Muscle of back (tissue), 11 donors: ENCODE measurements around the gene CLTCL1. TPM values are rescaled to one million over a fixed set of nuclear protein-coding genes. Genes with fewer than 3 reads are reported as not detected.

Experiments
- DNase-seq, 3 donors: peaks; one replicate each; pipeline versions ENCODE4 v3.0.0 to v3.0.0-alpha.2; 2013
- polyA plus RNA-seq, 10 donors: library from polyadenylated mRNA; unstranded; fragments of 120-200 nt; gene quantifications; one replicate each; pipeline ENCODE4 v1.2.1, GENCODE V29; 2013; ENCODE audit not compliant: insufficient read length in 10 of 10

CLTCL1 gene
- polyA plus RNA-seq, 10 donors: 11.6 to 27.6 (median 18.6) TPM

GRCh38 chr22:19150482-19151328 lies 140.8 kb downstream of the CLTCL1 start:
- DNase-seq: no peak

DNA sequence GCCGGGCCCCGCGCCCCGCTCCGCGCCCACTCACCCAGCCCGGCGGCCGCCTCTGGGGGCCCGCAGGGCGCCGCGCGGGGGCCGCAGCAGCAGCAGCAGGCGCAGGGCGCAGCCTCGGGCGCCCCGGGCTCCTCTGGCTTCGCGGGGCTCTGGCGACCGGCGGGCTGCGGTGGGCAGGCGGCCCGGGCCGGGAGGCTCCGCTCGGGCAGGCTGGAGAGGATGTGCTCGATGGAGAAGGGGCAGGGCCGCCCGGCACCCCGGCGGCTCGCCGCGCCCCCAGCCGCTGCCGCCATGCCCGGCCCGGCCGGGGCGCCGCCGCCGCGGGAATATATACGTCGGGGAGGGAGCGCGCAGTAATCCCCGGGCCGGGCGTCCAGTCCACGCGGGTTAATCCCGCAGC lies 141.5 kb downstream of the CLTCL1 start, which contains the start of gene GSC2:
Gene GSC2, minus strand, starts transcription at position 302 of the 400 bp plus-strand sequence. Its CDS starts 9 bp downstream, at position 293.
- DNase-seq: no peak

DNA sequence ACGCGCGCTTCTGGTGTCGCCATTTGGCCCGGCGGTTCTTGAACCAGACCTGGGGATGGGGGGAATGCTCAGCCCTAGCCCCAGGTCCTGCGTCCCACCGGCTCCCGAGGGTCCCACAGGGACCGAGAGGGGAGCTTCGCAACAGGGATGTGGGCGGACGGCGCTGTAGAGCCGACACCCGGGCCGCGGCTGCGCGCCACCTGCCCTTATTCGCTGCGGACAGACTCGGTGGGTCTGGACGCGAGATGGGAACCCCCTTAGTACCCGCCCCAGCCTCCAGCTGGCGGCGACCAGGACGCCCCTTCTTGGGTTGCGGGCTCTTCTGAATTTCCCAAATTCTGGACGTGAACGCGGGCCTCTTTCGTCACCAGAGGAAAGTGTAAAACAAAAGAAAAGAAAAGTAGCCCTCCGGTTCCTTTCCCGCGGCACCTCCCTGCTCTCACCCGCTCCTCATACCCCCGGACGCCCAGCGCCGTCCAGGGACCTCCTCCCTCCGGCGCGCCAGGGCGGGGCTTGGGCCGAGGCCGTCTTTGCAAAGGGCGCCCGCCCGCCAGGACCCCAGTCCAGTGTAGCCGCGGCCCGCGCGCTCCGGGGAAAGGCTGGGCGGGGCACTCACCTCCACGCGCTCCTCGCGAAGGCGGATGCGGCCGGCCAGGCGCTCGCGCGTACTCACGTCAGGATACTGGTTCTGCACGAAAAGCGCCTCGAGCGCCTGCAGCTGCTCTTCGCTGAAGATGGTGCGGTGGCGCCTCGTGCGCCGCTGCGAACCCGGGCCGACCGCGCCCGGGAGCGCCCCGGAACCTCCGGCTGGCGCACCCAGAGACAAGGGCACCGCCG lies 142.3 kb downstream of the CLTCL1 start:
- DNase-seq: no peak

DNA sequence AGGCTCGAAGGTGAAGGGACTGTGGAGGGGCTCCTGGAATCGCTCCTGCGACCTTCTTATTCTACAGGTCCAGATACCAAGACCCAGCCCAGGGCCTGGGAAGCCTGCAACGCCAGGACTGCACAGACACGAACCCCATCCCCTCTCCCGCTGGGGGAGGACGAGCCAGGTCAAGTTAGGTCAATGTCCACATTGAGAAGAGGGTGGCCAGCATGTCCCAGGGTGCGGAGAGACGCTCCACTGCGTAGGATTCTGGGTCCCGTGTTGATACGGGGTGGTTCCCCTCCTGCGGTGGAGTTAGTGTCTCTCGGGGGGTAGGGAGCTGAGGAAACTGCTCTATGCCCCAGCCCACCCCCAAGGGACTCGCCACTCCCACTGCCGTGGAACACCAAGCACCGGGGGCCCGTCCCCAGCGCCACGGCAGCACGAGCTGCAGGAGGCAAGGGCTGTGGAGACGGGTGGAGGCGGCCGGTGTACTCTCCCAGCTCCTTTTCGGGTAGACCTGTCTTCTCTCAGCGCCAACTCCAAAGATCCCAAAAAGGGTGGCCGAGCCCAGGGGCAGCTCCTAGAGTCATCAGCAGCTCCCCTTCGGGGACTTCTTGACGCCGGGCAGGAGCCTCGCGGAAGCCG lies 143.0 kb downstream of the CLTCL1 start:
- DNase-seq: no peak

DNA sequence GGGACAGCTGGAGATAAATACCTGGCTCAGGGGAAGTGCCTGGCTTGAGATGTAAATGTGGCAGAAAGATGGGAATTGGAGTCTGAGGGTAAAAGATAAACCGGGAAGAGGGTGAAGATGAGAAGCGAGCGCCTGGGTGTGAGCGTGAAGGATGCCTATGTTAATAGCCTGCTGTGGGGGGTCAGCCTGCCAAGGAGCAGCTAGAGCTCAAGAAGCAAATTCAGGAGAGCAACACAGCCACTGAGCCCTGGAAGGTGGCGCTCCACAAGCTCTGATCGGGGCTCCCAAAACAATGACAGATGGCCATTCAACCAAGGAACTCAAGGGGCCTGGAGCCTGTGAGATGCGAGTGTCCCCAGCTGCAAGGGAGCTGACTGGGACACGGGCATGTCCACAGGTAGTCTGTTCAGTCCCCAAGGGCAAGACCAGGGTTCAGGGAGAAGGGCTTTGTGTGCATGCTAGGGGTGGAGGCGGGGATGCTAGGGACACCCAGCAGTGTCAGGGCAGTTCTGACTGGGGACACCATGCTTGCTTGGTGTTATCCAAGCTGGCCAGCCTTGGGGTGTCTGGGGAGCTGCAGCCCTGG lies 144.2 kb downstream of the CLTCL1 start:
- DNase-seq: no peak

DNA sequence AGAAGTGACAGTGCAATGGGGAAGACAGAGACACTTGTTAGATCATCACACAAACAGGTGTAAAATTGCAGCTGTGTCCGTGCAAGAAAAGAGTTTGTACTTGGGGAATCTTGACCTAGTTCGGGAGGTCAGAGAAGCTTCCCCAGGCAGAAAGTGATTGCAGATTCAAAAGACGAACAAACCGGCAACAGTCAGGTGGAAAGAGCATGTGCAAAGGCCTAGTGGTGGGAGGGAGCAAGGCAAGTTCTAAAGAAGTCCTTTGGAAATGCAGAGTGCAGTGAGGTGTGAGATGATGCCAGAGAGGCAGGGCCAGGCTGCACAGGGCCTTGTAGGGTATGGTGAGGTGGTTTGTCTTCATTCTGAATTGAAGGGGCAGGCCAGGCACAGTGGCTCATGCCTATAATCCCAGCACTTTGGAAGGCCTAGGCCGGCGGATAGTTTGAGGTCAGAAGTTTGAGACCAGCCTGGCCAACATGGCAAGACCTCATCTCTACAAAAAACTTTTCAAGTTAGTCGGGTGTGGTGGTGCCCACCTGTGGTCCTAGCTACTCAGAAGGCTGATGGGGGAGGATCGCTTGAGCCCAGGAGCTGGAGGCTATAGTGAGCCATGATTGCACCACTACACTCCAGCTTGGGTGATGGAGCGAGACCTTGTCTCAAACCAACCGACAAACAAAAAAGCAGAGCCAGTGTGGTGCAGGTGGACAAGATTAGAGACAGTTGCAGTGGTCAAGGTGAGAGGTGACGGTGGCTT lies 145.1 kb downstream of the CLTCL1 start:
- DNase-seq: no peak

DNA sequence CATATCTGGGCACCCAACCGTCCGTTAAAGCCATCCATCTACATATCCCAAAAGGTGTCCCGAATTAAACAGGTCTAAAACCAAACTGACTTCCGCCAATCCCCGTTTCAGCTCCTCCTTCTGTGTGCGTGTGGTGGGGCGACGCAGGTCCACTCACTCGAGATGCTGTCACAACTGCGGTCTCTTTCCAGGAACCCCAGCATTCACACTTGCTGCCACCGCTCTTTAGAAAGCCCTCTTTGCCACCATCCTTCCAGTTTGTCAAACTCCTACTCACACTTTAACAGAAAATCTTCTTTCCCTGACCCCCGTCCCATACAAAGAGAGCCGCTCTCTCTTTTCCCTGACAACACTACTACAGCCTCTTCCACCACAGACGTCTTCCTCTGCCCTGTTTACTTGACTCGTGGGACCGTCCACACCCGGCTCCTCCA lies 147.5 kb downstream of the CLTCL1 start:
- no peak for DNase-seq

DNA sequence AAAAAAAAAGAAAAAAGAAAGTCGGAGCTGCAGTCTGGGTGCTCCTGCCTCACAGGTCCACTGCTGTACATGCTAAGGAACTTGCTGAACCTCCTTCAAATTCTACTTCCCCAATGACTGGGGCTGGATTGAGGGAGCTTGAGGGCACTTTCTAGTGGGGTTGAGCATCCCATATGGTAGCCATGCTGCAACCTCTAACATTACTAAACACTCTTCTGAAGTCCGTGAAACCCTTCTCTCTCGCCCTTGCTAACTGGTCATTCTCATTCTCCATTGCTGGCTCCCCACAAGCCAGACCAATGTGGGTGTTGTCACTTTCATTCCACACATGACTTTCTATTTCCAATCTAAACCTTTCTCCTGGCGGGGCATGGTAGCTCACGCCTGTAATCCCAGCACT lies 148.3 kb downstream of the CLTCL1 start:
- DNase-seq: no peak

GRCh38 chr22:19142394-19142793 lies 149.1 kb downstream of the CLTCL1 start:
- no peak for DNase-seq

- DNase-seq: no peak
Measured at GRCh38 chr22:19139974-19140373, 151.5 kb downstream of the CLTCL1 start.

GRCh38 chr22:19139001-19139356 lies 152.5 kb downstream of the CLTCL1 start:
- DNase-seq: no peak

DNA sequence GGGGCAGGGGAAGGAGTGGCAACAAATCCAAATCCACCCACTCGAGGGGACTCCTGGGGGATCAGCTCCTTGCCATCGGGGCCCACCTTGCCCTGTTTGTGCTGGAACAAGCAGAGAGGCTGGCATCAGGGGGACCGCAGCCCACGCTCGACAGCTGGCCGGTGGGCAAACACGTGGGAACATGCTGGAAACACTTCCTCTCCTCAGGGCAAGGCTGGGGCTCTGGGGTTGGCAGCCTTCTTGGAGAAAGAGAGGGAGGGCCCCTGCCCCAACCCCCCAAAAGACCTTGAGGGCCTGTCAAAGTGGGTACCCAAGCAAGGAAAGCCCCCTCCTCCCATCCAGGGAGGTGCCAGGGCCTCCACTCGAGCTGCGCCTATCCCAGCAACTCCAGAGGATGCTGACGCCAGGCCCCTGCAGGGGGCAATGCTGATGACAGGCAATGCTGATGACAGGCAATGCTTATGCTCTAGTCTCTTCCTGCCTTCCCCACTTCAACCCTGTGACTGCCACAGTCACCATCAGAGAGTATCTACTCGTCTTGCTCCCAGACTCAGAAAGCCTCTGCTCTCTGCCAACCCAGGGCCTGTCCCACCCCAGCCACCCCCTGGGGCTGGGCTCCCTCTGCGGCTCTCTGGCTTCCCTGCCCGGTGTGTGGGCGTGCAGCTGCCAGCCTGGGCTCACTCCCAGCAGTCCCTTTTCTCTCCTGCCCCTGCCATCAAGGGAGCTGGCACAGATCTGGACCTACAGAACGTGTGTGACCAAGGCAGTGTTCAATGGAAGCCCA lies 153.1 kb downstream of the CLTCL1 start:
- no peak for DNase-seq

DNA sequence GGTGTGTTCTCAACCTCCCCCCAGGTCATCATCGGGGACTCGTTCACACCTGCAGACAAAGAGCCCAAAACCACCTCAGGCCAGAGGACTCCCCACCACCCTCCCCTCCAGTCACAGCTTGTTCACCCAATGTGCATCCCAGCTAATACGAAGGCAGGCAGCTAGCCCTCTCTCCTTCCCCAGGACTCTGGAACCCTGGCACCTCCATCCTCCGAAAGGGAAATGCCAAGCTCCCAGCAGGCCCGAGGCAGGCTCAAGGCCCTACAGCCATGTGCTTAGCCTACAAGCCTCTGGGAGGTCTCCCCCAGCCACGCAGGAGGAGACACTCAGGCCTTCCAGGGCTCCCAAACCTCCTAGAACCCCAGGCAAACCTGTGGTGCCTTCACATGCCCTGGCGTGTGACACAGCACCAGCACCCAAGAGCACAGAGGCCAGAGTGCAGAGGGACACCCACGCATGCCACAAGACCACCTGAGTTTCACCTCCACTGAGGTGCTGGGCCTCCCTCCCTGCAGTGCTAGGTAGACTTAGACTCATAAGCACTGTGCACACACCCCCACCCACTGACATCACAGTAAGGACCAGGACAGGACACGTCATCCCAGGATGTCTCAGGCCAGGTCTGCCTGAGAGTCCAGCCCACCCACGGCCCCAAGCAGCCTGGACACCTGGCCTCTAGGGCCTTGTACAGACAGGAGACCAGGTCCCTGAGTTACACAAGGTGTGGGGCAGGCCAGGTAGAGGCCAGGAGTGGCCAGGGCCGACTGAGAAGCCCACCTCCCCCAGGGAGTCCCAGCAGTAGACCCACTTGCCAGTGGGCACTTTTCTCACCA lies 153.9 kb downstream of the CLTCL1 start:
- no peak for DNase-seq

DNA sequence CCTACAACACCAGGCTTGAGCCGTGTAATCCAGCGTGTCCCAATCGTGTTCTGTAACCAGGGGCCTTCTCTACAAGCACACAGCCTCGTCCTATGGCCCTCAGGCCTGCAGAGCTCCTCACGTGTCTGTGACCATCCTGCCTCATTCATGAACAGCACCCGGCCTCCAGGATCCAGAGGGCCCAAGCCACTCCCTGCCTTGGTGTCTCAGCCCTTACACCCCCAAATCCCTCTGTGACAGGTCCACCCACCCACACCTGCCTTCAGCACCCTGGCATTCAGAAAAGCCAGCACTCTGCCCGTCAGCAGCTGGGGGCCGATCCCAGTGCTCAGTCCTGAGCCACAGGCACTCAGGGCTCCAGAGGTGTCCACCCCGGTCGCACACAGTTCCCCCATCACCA lies 154.6 kb downstream of the CLTCL1 start:
- DNase-seq: no peak

GRCh38 chr22:19134874-19135273 lies 156.6 kb downstream of the CLTCL1 start:
- DNase-seq: no peak

DNA sequence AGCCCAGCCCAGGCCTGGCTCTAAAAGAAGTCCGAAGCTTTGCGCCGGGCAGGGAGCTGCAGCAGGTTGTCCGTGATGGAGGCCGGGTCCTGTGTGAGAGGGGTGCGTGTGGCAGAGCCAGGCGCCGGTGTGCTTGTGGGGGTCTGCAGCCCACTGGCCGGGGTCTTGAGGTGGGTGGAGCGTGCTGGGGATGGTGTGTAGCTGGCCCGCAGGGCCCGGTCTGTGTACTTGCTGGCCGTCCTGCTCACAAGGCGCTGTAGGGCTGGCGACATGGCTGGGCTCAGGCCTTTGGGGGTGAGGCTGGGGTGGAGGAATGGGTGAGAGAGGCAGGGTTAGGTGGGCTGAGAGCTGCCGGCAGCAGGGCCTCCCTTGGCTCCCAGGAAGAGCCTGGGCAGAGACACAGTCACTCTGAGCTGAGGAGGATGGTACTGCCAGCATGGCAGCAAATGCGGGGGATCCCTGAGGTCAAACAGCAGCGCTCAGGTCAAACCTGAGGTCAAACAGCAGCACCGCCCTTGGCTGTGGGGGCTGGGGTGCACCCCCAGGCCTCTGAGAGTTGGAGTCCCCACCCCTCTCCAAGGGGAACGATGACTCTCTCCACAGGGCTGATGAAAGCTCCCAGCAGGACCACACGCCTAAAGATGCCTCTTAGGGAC lies 157.2 kb downstream of the CLTCL1 start:
- DNase-seq: no peak

- no peak for DNase-seq
Measured at GRCh38 chr22:19133561-19133960, 158.0 kb downstream of the CLTCL1 start.

DNA sequence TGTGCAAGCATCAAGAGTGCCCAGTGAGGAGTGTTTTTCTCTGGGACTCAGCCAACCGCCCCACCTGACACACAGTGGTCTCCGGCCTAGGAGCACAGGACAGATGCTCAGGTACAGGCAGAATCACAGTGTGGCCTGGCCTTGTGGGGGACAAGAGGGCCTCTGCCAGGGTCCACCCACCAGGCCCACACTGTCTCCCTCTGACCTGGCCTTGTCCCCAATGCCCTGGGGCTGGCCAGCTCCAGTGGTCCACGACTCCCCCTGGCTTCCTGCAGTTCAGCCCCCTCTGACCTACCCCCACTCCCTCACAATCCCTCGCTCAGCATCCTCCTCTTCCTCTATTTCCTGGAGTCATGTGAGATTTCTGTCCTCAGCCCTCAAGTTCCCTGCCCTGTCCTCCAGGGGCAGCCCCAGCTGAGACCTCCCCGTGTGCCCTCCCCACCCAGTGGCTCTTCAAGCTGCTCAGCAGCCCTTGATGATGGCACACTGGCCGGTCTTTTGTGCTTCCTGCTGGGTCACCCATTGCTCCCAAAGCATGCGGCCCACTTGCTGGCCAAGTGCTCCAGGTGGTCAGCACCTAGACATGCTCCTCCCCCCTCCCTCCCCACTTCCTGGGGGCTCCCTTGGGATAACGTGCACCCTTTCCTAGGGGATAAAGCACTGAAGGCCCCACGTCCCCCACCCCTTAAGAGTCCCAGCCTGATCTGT lies 158.7 kb downstream of the CLTCL1 start:
- DNase-seq: no peak
